HPDE6-E6E7 (cell line): ENCODE data around the gene OR52A1.
"Not testable (repeated sequence)": the region's sequence is repeated elsewhere in the genome, so short reads cannot be mapped to it uniquely, and the experiment has no call there.

Experiments used
- DNase-seq: peaks from one replicate; pipeline ENCODE4 v3.0.0; 2011; ENCODE audit warnings: missing footprints; ENCODE audit errors: extremely low spot score

The OR52A1 gene

DNA sequence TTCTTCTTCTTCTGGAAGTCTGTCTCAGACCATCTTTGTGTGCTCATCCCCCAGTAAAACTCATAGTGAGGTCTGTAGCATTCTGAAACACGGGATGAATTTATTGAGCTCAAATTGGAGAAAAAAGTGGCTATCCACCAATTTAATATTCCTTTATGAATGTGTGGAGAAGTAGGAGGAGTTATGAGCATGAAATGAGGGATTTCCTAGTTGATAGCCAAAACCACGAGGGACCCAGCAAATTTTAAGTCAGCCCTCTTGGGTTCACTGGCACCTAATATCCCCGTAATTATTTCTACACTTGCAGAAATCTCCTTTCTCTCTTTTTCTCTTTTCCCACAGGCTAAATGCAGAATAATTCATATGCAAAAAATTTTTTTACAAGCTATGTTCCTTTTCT lies at the start of gene OR52A1:
OR52A1 (minus strand) TSS at position 101 of the 400 bp plus-strand sequence. CDS start 2,388 bp downstream, outside the sequence.
- DNase-seq: no peak

DNA sequence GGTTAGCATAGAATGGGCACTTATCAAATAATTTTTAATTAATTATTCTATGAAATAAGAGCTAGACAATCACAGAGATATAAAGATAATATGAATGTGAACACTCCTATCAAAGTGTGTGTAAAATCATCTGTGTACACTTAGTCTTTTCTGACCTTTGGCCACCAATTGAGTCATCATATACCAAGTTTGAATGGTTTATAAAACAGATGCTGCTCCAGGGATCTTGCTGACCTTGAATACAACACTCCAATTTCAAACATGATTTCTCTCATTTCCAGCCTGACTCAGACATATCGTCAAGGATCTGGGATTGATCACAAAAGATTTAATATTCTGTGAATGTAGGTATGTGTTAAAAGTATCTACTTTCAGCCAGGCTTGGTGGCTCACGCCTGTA lies 48.8 kb upstream of the OR52A1 start:
- DNase-seq: no peak

DNA sequence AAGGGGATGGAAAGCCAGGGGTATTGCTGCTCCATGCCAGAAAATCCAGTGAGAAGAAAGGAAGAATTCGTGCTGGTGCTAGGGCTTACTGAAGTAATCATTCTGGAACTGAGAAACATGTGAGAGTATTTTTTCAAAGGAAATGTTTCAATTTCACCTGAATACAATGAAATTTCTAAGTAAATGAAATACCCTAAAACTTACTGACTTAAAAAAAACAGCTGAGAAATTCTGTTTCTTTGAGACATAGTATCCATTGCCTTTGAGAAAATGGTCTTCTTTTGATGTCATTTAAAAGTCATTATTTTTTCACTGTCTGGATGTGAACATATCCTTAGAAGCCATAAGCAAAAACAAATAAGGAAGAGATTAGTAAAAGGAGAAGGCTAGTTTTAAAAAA lies 46.0 kb upstream of the OR52A1 start, which contains the start of gene OR51V1:
OR51V1 (minus strand) TSS at position 101 of the 400 bp plus-strand sequence; CDS start at position 101, 0 bp downstream.
- no peak for DNase-seq

DNA sequence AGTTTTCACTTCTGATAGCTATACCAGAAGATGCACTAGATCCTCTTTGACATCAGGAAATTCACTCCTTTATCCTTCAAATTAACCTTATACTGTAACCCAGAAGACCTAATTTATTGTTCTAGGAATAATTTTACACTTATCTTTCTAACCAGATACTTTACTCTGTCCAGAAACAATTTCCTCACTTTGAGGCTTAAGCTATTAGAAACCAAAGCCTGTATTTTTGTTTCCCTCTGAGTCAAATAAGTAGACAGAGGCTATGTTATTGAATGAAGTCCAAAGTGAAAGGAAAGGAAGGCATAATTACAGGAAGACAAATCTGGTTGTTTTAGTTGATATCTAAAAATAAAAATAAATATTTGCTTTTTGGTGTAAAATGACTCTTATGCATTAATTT lies 43.7 kb upstream of the OR52A1 start:
- no peak for DNase-seq

DNA sequence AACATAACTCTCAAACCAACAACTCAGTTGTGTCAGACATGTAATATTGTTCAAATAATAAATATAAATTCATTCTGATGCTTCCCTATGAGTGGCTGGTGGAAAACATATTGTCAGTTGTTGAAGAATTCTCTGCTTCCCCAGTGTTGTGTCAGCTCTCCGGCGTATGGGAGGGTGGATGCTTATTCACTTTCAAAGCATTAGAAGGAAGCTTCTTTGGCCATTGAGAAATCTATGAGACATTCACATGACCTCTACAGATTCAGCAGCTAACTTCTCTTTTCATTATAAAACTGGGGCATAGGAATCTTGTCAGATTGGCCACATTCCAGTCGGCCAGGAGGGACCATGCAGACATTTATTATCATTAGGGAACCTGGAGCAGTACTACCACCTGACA lies 43.0 kb upstream of the OR52A1 start:
- DNase-seq: no peak

DNA sequence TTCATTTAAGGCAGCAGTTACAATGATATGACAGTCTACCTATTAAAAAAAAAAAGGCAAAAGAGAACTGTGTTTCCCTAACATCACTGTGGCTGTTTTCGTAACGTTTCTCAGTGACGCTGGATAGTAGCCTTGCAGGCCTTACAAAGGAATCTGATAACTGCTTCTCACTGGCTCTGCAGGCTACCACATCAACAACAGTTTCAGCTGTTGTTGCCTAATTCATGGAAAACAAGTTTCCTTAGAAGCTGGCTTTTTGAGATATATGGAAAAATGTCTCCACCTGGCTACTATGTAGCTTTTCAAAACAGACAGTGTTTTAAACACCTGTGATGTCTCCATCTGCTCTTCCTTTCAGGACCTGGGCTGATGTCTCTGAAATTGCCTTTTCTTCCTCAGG lies 42.2 kb upstream of the OR52A1 start:
- no peak for DNase-seq

DNA sequence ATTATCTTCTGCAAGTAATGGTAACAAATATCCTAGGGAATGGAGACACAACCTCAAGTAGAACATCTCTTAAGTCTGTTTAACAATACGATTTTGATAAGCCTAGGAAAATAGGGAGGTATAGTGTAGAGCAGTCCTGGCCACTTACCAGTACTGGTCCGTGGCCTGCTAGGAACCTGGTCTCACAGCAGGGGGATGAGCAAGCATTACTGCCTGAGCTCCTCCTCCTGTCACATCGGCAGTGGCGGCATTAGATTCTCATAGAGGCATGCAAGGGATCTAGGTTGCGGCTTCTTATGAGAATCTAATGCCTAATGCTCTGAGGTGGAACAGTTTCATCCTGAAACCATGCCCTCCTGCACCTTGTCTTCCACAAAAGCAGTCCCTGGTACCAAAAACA lies 41.5 kb upstream of the OR52A1 start:
- no peak for DNase-seq

DNA sequence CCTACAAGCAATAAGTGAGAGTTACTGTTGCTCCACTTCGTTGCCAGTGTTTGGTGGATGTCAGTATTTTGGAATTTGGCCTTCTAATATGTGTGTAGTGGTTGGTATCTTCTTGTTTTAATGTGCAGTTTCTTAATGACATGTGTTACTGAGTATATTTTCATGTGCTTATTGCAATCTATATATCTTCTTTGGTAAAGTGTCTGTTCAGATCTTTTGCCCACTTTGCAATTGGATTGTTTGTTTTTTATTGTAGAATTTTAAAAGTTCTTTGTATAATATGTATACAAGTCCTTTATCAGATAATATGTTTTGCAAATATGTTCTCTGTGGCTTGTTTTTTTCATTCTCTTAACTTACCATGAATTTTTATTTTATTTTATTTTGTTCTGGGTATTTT lies 38.2 kb upstream of the OR52A1 start:
- DNase-seq: no peak

DNA sequence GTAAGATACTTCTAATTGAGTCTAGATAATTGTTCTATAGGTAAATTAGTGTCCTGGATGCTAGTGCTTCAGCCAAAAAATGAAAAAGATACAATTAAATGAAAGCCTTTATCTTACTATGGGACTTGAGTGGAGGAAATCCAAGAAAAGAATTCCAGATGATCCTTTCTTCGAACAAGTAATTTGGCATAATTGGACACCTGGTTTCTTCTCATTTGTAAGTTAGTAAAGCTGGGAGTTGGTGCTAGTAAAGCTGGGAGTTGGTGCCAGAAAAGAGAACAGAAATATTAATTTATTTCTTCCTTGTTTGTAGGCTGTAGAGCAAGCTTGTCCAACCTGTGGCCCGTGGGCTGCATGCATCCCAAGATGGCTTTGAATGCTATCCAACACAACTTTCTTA lies 33.6 kb upstream of the OR52A1 start:
- no peak for DNase-seq

DNA sequence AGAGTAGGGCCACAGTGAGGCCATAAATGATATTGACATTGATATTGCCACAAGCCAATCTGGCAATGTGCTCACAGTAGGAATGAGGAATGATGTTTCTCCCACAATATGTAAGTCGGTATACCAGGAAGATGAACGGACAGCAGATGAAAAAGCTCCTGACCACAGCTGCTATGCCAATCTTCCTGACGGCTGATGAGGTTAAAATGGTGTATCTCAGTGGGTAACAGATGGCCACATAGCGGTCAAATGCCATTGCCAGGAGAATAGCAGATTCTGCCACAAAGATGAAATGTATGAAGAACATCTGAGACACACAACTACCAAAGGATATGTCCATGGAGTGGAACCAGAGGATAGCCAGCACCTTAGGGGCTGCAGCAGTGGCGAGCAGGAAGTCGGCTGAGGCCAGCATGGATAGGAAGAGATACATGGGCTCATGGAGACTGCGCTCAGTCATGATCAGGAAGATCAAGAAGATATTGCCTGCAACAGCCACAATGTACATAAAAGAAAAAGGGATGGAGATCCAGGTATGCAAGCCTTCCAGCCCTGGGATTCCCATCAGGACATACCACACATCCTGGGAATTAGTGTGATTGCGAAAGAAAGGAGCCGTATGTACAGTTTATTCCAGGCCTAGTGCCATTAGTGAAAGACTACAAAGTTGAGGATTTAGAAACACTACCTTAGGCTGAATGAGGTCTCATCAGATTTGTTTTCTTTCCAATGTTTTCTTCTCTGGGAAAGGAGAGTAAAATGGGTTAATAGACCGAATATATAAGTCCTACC lies 23.7 kb upstream of the OR52A1 start:
- DNase-seq: no peak

DNA sequence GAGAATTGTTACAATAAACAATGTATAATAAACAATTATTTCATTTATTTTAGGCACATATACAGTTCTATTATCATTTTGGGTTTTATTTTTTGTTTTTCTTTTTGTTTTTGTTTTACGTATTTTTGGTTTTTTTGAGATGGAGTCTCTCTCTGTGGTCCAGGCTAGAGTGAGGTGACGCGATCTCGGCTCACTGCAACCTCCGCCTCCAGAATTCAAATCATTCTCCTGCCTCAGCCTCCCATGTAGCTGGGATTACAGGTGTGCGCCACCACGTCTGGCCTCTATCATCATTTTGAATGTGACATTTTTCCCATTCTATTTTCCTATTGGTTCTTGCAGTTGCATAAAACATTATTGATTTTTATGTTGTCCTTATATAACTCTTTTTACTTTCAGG lies 20.4 kb upstream of the OR52A1 start:
- no peak for DNase-seq

DNA sequence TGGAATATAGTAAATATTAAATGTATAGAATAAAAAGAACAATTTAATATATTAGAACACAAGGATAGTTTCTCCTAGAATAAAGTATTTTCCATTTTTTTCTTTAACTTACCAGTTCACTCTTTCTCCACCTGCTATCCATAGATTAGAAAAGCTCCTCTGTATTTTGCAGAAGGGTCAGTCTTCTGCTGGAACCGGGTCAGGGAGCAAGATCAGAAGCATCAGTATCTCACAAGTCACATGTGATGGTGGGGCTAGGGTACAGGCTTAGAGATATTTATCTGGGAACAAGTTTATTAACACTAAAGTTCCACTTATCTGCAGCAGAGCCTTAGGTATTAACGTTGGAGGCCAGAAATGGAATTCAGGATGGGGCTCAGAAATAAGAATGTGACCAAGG lies 17.3 kb upstream of the OR52A1 start:
- DNase-seq: no peak

DNA sequence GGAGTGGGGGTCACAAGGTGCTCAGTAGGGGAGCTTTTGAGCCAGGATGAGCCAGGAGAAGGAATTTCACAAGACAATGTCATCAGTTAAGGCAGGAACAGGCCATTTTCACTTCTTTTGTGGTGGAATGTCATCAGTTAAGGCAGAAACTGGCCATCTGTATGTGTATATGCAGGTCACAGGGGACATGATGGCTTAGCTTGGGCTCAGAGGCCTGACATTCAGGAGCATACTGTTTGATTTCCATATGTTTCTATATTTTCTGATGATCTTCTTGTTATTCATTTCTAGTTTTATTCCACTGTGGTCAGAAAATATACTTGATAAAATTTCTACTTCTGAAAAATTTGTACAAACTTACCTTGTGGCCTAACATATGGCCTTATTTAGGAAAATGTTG lies 11.3 kb upstream of the OR52A1 start:
- not testable (repeated sequence) for DNase-seq

DNA sequence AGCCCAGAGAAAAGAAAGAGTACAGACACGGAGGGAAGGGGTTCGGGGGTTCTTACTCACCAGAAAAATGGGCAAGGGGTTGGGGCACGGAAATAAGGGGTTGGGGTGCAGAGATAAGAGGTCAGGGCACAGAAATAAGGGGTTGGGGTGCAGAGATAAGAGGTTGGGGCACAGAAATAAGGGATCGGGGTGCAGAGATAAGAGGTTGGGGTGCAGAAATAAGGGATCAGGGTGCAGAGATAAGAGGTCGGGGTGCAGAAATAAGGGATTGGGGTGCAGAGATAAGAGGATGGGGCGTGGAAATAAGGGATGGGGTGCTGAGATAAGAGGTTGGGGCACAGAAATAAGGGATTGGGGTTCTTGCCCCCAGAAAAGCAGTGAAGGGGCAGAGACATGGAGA lies 10.2 kb upstream of the OR52A1 start:
- DNase-seq: not testable (repeated sequence)

DNA sequence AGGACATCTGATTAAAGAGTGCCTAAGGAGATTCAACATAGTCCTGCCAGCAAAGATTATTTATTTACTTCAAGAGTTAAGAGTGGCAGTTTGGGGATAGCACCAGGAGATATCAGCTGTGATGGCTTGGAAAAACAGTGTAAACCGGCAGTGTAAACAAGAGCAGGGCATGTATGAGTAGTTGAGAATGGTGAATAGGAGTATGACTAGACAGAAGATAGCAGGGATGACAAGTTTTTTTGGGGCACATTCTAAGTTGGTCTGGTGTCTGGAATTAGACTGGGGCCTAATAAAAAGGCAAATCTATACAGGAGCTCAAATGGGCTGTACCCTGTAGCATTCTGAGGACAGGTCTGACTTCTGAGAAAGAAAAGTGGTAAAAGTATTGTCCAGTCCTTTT lies 6.5 kb upstream of the OR52A1 start:
- DNase-seq: not testable (repeated sequence)

DNA sequence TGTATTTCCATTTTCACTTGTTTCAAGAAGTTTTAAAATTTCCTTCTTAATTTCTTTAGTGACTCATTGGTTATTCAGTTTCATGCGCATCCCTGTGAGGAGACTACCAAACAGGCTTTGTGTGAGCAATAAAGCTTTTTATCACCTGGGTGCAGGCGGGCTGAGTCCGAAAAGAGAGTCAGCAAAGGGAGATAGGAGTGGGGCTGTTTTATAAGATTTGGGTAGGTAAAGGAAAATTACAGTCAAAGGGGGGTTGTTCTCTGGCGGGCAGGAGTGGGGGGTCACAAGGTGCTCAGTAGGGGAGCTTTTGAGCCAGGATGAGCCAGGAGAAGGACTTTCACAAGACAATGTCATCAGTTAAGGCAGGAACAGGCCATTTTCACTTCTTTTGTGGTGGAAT lies 5.7 kb upstream of the OR52A1 start:
- not testable (repeated sequence) for DNase-seq

DNA sequence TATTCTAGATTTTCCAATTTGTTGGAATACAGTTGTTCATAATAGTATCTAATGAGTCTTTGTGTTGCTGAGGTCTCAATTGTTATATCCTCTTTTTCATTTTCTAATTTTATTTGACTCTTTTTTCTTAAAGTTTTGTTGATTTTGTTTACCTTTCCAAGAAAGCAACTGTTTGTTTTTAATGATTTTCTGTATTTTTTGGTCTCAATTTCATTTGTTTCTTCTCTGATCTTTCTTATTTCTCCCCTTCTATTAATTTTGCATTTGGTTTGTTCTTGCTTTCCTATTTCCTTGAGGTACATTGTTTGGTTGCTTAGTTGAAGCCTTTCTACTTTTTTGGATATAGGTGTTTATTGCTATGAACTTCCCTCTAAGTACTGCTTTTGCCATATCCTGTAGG lies 5.2 kb upstream of the OR52A1 start:
- DNase-seq: no peak

DNA sequence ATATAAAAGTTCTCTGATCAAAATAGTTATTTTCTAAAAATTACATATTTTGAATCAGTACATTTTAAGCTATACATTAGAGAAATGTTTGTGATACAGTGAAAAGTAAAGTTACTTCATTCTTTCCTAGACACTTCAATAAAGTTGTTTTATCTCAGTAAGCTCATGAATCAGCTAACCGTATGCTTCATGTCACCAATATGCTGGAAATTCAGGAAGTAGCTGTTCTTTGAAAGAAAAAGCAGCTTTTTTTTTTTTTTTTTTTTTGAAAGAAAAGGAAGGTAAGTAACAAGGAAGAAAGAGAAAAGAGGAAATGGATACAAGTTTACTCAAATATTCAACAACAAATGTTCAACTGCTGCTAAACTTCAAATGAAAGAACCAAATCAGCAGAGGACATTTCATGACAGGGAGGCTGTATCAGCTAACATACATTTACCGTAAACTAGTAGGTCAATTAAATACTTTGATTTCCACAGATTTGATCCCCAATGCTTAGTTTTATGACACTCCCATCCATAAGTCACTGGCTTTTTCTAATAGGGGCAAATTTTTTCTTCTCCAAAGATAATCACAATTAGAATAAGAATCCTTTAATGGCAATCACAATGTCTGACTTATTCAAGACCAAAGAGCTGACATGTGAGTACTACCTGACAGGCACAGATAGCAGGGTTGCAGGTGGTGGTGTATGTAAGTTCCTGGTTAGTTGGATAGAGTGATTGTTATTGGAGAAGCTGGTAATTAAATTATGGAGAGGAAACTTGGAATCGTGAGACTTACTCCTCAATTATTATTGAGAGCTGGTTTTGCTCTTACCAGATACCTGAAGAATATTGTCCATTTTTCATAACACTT lies 754 bp downstream of the OR52A1 start:
- no peak for DNase-seq

DNA sequence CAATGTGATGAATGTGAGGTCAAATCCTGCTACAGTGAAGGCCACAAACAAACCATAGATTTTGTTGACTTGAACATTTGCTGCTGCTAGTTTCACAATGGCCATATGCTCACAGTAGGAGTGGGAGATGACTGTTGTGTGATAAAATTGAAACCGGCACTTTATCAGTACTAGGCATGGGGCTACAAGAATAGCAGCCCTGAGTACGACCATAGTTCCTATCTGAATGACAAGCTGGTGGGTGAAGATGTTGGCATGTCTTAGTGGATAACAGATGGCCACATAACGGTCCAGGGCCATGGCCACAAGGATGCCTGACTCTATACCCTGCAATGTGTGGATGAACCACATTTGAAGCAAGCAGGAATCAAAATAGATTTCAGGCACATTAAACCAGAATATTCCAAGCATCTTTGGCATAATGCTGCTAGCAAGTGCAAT lies 2.8 kb downstream of the OR52A1 start:
- no peak for DNase-seq

DNA sequence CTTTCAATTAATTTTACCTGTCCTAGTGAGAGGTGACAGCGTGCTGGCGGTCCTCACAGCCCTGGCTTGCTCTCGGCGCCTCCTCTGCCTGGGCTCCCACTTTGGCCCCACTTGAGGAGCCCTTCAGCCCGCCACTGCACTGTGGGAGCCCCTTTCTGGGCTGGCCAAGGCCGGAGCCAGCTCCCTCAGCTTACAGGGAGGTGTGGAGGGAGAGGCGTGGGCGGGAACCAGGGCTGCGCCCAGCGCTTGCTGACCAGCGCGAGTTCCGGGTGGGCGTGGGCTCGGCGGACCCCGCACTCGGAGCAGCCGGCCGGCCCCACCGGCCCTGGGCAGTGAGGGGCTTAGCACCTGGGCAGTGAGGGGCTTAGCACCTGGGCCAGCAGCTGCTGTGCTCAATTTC lies 10.4 kb downstream of the OR52A1 start:
- DNase-seq: not testable (repeated sequence)

DNA sequence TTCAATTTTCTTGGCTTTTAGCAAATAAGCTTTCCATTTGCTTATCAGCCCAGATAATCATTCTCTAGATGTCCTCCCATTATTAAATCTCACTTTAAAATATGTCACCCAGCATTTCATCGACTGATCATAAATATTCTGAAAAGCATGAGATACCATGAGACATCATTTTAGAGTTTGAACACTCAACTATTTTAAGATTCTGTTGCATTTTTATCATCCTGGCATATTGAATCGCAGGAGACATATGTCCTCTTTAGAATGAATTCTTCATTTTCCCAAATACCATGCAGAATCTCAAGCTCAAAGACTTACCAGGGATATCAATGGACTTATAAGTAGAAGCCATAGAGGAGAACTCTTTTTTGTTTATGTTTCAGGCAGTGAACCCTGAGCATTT lies 16.6 kb downstream of the OR52A1 start, which contains the start of gene OR52A5:
OR52A5 (minus strand) TSS at position 361 of the 400 bp plus-strand sequence. CDS start 5,714 bp downstream, outside the sequence.
- no peak for DNase-seq

DNA sequence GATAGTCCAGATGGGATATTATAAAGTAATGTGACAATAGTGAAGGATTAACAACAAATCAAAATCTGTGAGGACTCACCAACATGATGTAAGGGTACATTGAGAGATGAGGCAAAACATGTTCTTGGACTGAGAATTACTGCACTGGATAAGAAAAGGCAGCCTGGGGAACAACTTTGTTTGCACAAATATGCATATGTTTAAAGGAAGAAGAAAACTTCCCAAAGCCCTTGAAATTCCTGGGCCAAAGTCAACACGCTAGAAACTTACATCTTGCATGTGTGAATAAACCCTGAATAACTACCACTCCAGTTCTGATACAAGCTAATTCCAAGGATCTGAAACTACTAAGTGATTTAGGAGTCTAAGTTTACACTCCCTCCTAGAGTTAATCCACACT lies 17.5 kb downstream of the OR52A1 start:
- no peak for DNase-seq

DNA sequence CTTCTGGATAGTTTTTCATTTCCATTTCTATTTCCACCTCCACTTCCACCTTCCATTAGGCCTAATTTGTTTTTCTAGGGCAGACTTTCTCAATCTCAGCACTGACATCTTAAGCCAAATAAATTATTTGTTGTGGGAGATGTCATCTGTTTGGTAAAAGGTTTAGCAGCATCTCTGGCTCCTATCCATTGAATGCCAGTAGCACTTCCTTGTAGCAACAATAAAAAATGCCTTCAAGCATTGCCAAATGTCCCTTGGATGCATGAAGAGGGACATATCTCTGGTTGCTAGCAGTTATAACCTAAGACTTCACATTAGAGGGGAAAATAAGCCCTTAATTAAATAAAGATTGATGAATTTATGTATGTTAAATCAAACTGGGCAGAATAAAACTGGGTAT lies 18.3 kb downstream of the OR52A1 start:
- no peak for DNase-seq
